K562 (cell line): ENCODE results near the gene PSPH. TPM values are rescaled to one million over a fixed set of nuclear protein-coding genes. Genes with fewer than 3 reads are reported as not detected.
A peak's percentile ranks its signal among the peaks of the same experiment; 100 is the strongest.

ENCODE experiments used
- CAMTA2 ChIP-seq: fragments of 250-450 bp; sonication (Bioruptor Pico); conservative IDR thresholded peaks from 2 replicates; pipeline ENCODE4 v1.5.1; 2022
- CC2D1A ChIP-seq: fragments of 450-650 bp; IDR thresholded peaks from 2 replicates; pipeline ENCODE4 v1.6.1; 2017; ENCODE audit warnings: mild to moderate bottlenecking
- GTF2A2 ChIP-seq: IDR thresholded peaks from 2 replicates; pipeline ENCODE4 v1.6.1; 2016; ENCODE audit warnings: mild to moderate bottlenecking, missing genetic modification characterization, missing compliant biosample characterization
- MCM2 ChIP-seq: fragments of 450-650 bp; IDR thresholded peaks from 2 replicates; pipeline ENCODE4 v1.6.1; 2017; ENCODE audit warnings: low read depth, mild to moderate bottlenecking
- MED1 ChIP-seq: sonication (generic); formaldehyde crosslinking; IDR thresholded peaks from 2 replicates; pipeline ENCODE4 v1.8.1; 2023; ENCODE audit warnings: missing genetic modification reagents, borderline replicate concordance
- PHF8 ChIP-seq: fragments of 200-600 bp; sonication (generic); IDR thresholded peaks from 2 replicates; pipeline ENCODE4 v1.6.1; 2012; ENCODE audit warnings: mixed run types, mild to moderate bottlenecking, inconsistent platforms, low read length, moderate library complexity, borderline replicate concordance
- POU5F1 ChIP-seq: fragments of 150-350 bp; IDR thresholded peaks from 2 replicates; pipeline ENCODE4 v1.6.1; 2014; ENCODE audit warnings: borderline replicate concordance, low read length, low read depth, mild to moderate bottlenecking; ENCODE audit not compliant: partially characterized antibody
- RHOXF2B ChIP-seq: fragments of 250-450 bp; sonication (Bioruptor Pico); conservative IDR thresholded peaks from 2 replicates; pipeline ENCODE4 v1.5.1; 2021
- SNIP1 ChIP-seq: fragments of 450-650 bp; IDR thresholded peaks from 2 replicates; pipeline ENCODE4 v1.7.1; 2017; ENCODE audit warnings: low read depth, mild to moderate bottlenecking
- XRCC5 ChIP-seq: fragments of 200-400 bp; formaldehyde crosslinking; IDR thresholded peaks from 2 replicates; pipeline ENCODE4 v1.6.1; 2017; ENCODE audit warnings: low read depth, mild to moderate bottlenecking, low read length
- ZFP36 ChIP-seq: fragments of 150-350 bp; IDR thresholded peaks from 2 replicates; pipeline ENCODE4 v1.6.1; 2018; ENCODE audit warnings: low read length, low read depth; ENCODE audit not compliant: partially characterized antibody
- ZNF316 ChIP-seq: fragments of 450-650 bp; IDR thresholded peaks from 2 replicates; pipeline ENCODE4 v1.6.1; 2016
- polyA plus RNA-seq, 8 experiments: library from polyadenylated mRNA; depleted of rRNA in 4 of 8; stranded (reverse) in 5 of 8; unstranded in 3 of 8; fragments of >200 nt; fragmentation: Nextera tagmentation in 2 of 8; fragmentation: Illumina TruSeq in 1 of 8; extraction: Ambion mirVana in 2 of 8; extraction: Trizol in 1 of 8; gene quantifications; 2 replicates each; pipeline versions ENCODE4 v1.2.1 to v1.2.3, GENCODE V29; 2011 to 2014; ENCODE audit warnings: inconsistent platforms in 1 of 8, missing spikeins in 1 of 8
- total RNA-seq, 7 experiments: library from RNA; depleted of rRNA in 6 of 7; stranded (reverse); fragments of >200 nt in 6 of 7; fragmentation: Illumina TruSeq in 2 of 7; extraction: Trizol in 2 of 7; gene quantifications; 2 replicates each; pipeline versions ENCODE4 v1.2.1 to v1.2.3, GENCODE V29; 2011 to 2021; ENCODE audit warnings: low replicate concordance in 1 of 7
- TF ChIP-seq, protein P1 (sequence below): fragments of 450-650 bp; IDR thresholded peaks from 2 replicates; pipeline ENCODE4 v1.6.1; 2017; ENCODE audit warnings: antibody characterized with exemption
- TF ChIP-seq, protein P2 (sequence below), 2 experiments: fragments of 450-650 bp in 1 of 2; sonication (generic) in 1 of 2; formaldehyde crosslinking in 1 of 2; IDR thresholded peaks in 1 of 2; conservative IDR thresholded peaks in 1 of 2; 2 replicates each; pipeline versions ENCODE4 v1.6.1 to v1.8.1; 2016 to 2023; ENCODE audit warnings: mild to moderate bottlenecking in 2 of 2, moderate library complexity in 2 of 2, inconsistent platforms in 1 of 2, missing genetic modification reagents in 1 of 2
- TF ChIP-seq, protein P3 (sequence below): fragments of 450-650 bp; IDR thresholded peaks from 2 replicates; pipeline ENCODE4 v1.6.1; 2018; ENCODE audit not compliant: partially characterized antibody

Gene PSPH
- total and polyA plus RNA-seq, 9 of the 15 experiments (the other 6 are each of a cell fraction or from before 2014, with no cell fraction given): 6.3 to 46.8 (median 20.2) TPM

DNA sequence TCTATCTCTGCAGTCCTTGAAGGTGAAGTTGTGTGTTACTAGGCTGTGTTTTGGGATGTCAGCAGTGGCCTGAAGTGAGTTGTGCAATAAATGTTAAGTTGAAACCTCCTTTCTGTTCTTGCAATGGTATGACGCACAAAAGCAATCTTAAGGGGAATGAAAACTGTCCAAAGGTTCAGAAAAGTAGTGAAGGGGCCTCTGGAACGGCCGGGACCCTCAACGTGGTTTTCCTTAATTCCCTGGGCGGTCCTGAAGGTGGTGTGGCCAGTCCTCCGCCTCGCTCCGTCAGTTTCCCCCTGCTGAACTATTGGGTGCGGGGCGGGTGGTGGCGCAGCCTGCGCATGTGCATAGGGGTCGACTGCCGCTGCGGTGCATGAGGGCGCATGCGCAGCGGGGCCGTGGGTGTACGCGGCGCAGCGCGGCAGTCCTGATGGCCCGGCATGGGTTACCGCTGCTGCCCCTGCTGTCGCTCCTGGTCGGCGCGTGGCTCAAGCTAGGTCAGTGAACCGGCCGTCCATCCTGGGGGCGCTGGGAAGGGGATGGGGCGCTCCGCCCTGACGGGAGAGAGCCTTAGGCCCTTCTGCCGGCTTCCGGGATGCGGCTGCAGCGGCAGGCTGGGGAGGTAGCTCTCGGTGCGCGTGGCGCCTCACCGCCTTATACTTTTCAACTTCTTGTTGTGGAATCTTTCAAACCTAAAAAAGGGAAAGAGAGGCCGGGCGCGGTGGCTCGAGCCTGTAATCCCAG, 12.8 kb upstream of the PSPH start, which contains the start of gene SUMF2 (continued):
- TF ChIP-seq, protein P1, sequence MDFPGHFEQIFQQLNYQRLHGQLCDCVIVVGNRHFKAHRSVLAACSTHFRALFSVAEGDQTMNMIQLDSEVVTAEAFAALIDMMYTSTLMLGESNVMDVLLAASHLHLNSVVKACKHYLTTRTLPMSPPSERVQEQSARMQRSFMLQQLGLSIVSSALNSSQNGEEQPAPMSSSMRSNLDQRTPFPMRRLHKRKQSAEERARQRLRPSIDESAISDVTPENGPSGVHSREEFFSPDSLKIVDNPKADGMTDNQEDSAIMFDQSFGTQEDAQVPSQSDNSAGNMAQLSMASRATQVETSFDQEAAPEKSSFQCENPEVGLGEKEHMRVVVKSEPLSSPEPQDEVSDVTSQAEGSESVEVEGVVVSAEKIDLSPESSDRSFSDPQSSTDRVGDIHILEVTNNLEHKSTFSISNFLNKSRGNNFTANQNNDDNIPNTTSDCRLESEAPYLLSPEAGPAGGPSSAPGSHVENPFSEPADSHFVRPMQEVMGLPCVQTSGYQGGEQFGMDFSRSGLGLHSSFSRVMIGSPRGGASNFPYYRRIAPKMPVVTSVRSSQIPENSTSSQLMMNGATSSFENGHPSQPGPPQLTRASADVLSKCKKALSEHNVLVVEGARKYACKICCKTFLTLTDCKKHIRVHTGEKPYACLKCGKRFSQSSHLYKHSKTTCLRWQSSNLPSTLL: no peak
- TF ChIP-seq PHF8 (peak; percentile 89), SNIP1 (no peak), ZFP36 (no peak), MCM2 (no peak), CAMTA2 (peak; percentile 96), MED1 (CRISPR knock-in tag) (no peak), ZNF316 (no peak), POU5F1 (peak; percentile 71), XRCC5 (0 out of 2 replicates have a peak, but pooled peaks have one; percentile 17), GTF2A2 (tag) (no peak), CC2D1A (no peak), RHOXF2B (CRISPR knock-in tag) (peak; percentile 76)
- TF ChIP-seq, protein P2, sequence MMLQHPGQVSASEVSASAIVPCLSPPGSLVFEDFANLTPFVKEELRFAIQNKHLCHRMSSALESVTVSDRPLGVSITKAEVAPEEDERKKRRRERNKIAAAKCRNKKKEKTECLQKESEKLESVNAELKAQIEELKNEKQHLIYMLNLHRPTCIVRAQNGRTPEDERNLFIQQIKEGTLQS (IDR thresholded peaks at IDR 0.05): peak; percentile 67
- TF ChIP-seq, protein P2 (CRISPR knock-in tag; conservative IDR thresholded peaks at IDR 0.05): no peak
- TF ChIP-seq, protein P3, sequence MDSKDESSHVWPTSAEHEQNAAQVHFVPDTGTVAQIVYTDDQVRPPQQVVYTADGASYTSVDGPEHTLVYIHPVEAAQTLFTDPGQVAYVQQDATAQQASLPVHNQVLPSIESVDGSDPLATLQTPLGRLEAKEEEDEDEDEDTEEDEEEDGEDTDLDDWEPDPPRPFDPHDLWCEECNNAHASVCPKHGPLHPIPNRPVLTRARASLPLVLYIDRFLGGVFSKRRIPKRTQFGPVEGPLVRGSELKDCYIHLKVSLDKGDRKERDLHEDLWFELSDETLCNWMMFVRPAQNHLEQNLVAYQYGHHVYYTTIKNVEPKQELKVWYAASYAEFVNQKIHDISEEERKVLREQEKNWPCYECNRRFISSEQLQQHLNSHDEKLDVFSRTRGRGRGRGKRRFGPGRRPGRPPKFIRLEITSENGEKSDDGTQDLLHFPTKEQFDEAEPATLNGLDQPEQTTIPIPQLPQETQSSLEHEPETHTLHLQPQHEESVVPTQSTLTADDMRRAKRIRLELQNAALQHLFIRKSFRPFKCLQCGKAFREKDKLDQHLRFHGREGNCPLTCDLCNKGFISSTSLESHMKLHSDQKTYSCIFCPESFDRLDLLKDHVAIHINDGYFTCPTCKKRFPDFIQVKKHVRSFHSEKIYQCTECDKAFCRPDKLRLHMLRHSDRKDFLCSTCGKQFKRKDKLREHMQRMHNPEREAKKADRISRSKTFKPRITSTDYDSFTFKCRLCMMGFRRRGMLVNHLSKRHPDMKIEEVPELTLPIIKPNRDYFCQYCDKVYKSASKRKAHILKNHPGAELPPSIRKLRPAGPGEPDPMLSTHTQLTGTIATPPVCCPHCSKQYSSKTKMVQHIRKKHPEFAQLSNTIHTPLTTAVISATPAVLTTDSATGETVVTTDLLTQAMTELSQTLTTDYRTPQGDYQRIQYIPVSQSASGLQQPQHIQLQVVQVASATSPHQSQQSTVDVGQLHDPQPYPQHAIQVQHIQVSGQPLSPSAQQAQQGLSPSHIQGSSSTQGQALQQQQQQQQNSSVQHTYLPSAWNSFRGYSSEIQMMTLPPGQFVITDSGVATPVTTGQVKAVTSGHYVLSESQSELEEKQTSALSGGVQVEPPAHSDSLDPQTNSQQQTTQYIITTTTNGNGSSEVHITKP: no peak
